K562 (cell line): ENCODE results near the gene RPL14. TPM values are rescaled to one million over a fixed set of nuclear protein-coding genes. Genes with fewer than 3 reads are reported as not detected.

Experiments used
- CEBPB ChIP-seq: fragments of 450-650 bp; IDR thresholded peaks from 2 replicates; pipeline ENCODE4 v1.6.1; 2016; ENCODE audit warnings: missing genetic modification characterization, missing compliant biosample characterization
- DIDO1 ChIP-seq: fragments of 450-650 bp; IDR thresholded peaks from 2 replicates; pipeline ENCODE4 v1.6.1; 2016; ENCODE audit warnings: low read depth, missing biosample characterization, missing genetic modification characterization
- ETV6 ChIP-seq, 3 experiments: fragments of 150-350 bp in 1 of 3; sonication (generic) in 1 of 3; formaldehyde crosslinking in 1 of 3; IDR thresholded peaks; 2 replicates each; pipeline versions ENCODE4 v1.6.1 to v1.8.0; 2014 to 2022; ENCODE audit warnings: borderline replicate concordance in 2 of 3, low read depth in 2 of 3, antibody characterized with exemption in 1 of 3, low read length in 1 of 3, mild to moderate bottlenecking in 1 of 3, missing genetic modification reagents in 1 of 3
- FOXJ3 ChIP-seq: sonication (generic); formaldehyde crosslinking; IDR thresholded peaks from 2 replicates; pipeline ENCODE4 v1.4.0; 2020; ENCODE audit warnings: mild to moderate bottlenecking, missing genetic modification reagents
- GATAD2B ChIP-seq: fragments of 450-650 bp; IDR thresholded peaks from 2 replicates; pipeline ENCODE4 v1.6.1; 2017; ENCODE audit warnings: mild to moderate bottlenecking, borderline replicate concordance
- HCFC1 ChIP-seq: IDR thresholded peaks from 2 replicates; pipeline ENCODE4 v1.6.1; 2012; ENCODE audit warnings: low read depth, low read length, improper control_type of control experiment
- KLF1 ChIP-seq: fragments of 450-650 bp; IDR thresholded peaks from 2 replicates; pipeline ENCODE4 v1.6.1; 2016; ENCODE audit warnings: missing genetic modification characterization, missing compliant biosample characterization
- NR2C1 ChIP-seq, 2 experiments: fragments of 450-650 bp; IDR thresholded peaks; 2 replicates each; pipeline ENCODE4 v1.6.1; 2017; ENCODE audit warnings: mild to moderate bottlenecking in 2 of 2, antibody characterized with exemption in 1 of 2, inconsistent platforms in 1 of 2, missing compliant biosample characterization in 1 of 2, missing genetic modification characterization in 1 of 2
- RBFOX2 ChIP-seq: fragments of 200-400 bp; formaldehyde crosslinking; IDR thresholded peaks from 2 replicates; pipeline ENCODE4 v1.6.1; 2017; ENCODE audit warnings: low read depth, mild to moderate bottlenecking, low read length, moderate library complexity
- ZFP30 ChIP-seq: fragments of 250-450 bp; sonication (Bioruptor Pico); IDR thresholded peaks from 2 replicates; pipeline ENCODE4 v1.8.0; 2022; ENCODE audit warnings: moderate library complexity, mild to moderate bottlenecking, inconsistent platforms, borderline replicate concordance
- ZFP36 ChIP-seq: fragments of 150-350 bp; IDR thresholded peaks from 2 replicates; pipeline ENCODE4 v1.6.1; 2018; ENCODE audit warnings: low read length, low read depth; ENCODE audit not compliant: partially characterized antibody
- ZNF12 ChIP-seq: sonication (generic); formaldehyde crosslinking; IDR thresholded peaks from 2 replicates; pipeline ENCODE4 v1.4.0; 2020; ENCODE audit warnings: mild to moderate bottlenecking, missing genetic modification reagents
- ZNF217 ChIP-seq: sonication (generic); formaldehyde crosslinking; IDR thresholded peaks from 2 replicates; pipeline ENCODE4 v1.8.0; 2022; ENCODE audit warnings: mild to moderate bottlenecking, missing genetic modification reagents
- ZNF311 ChIP-seq: fragments of 250-450 bp; sonication (Bioruptor Pico); IDR thresholded peaks from 2 replicates; pipeline ENCODE4 v1.4.0; 2020; ENCODE audit warnings: mild to moderate bottlenecking, moderate library complexity
- ZNF668 ChIP-seq: fragments of 250-450 bp; sonication (Bioruptor Pico); IDR thresholded peaks from 2 replicates; pipeline ENCODE4 v1.8.0; 2022; ENCODE audit warnings: mild to moderate bottlenecking, inconsistent platforms
- ZNF778 ChIP-seq: fragments of 450-650 bp; formaldehyde crosslinking; IDR thresholded peaks from 2 replicates; pipeline ENCODE4 v1.4.0; 2020; ENCODE audit warnings: mild to moderate bottlenecking, moderate library complexity
- polyA plus RNA-seq, 8 experiments: library from polyadenylated mRNA; depleted of rRNA in 4 of 8; stranded (reverse) in 5 of 8; unstranded in 3 of 8; fragments of >200 nt; fragmentation: Nextera tagmentation in 2 of 8; fragmentation: Illumina TruSeq in 1 of 8; extraction: Ambion mirVana in 2 of 8; extraction: Trizol in 1 of 8; gene quantifications; 2 replicates each; pipeline versions ENCODE4 v1.2.1 to v1.2.3, GENCODE V29; 2011 to 2014; ENCODE audit warnings: inconsistent platforms in 1 of 8, missing spikeins in 1 of 8
- total RNA-seq, 7 experiments: library from RNA; depleted of rRNA in 6 of 7; stranded (reverse); fragments of >200 nt in 6 of 7; fragmentation: Illumina TruSeq in 2 of 7; extraction: Trizol in 2 of 7; gene quantifications; 2 replicates each; pipeline versions ENCODE4 v1.2.1 to v1.2.3, GENCODE V29; 2011 to 2021; ENCODE audit warnings: low replicate concordance in 1 of 7
- TF ChIP-seq, protein P1 (sequence below): sonication (generic); formaldehyde crosslinking; IDR thresholded peaks from 2 replicates; pipeline ENCODE4 v1.8.0; 2022; ENCODE audit warnings: mild to moderate bottlenecking, missing genetic modification reagents
- TF ChIP-seq, protein P2 (sequence below): fragments of 450-650 bp; IDR thresholded peaks from 2 replicates; pipeline ENCODE4 v1.6.1; 2016; ENCODE audit warnings: low read depth, mild to moderate bottlenecking, moderate library complexity
- TF ChIP-seq, protein P3 (sequence below): fragments of 450-650 bp; IDR thresholded peaks from 2 replicates; pipeline ENCODE4 v1.6.1; 2018; ENCODE audit warnings: mild to moderate bottlenecking, low read depth; ENCODE audit not compliant: partially characterized antibody

The RPL14 gene
- total and polyA plus RNA-seq, 9 of the 15 experiments (the other 6 are each of a cell fraction or from before 2014, with no cell fraction given), result 851 to 4,649 (median 2,133) TPM

GRCh38 chr3:40456940-40457823, at the start of gene RPL14 (continued):
- TF ChIP-seq ZNF668 (CRISPR knock-in tag) (no peak), ETV6 (IDR thresholded peaks at IDR 0.05; ENCODE audit: borderline replicate concordance in 1 of 2, low read depth in 2 of 2, low read length in 1 of 2) (no peak), ETV6 (CRISPR knock-in tag; IDR thresholded peaks at IDR 0.05; ENCODE audit: borderline replicate concordance) (no peak; the same call in 1 of the 2 replicates), ZFP36 (no peak), ZNF311 (CRISPR knock-in tag) (no peak), DIDO1 (tag) (peak; percentile 53; the same call in 1 of the 2 replicates), FOXJ3 (CRISPR knock-in tag) (no peak), GATAD2B (0 out of 2 replicates have a peak, but pooled peaks have one; percentile 32), KLF1 (tag) (peak; percentile 56; the same call in 1 of the 2 replicates), ZFP30 (CRISPR knock-in tag) (no peak), RBFOX2 (peak; percentile 99), ZNF778 (CRISPR knock-in tag) (no peak), NR2C1 (IDR thresholded peaks at IDR 0.05) (no peak), NR2C1 (tag; IDR thresholded peaks at IDR 0.05) (no peak), CEBPB (tag) (no peak), ZNF12 (CRISPR knock-in tag) (peak; percentile 91), HCFC1 (peak; percentile 66), ZNF217 (CRISPR knock-in tag) (no peak)
- TF ChIP-seq, protein P1, sequence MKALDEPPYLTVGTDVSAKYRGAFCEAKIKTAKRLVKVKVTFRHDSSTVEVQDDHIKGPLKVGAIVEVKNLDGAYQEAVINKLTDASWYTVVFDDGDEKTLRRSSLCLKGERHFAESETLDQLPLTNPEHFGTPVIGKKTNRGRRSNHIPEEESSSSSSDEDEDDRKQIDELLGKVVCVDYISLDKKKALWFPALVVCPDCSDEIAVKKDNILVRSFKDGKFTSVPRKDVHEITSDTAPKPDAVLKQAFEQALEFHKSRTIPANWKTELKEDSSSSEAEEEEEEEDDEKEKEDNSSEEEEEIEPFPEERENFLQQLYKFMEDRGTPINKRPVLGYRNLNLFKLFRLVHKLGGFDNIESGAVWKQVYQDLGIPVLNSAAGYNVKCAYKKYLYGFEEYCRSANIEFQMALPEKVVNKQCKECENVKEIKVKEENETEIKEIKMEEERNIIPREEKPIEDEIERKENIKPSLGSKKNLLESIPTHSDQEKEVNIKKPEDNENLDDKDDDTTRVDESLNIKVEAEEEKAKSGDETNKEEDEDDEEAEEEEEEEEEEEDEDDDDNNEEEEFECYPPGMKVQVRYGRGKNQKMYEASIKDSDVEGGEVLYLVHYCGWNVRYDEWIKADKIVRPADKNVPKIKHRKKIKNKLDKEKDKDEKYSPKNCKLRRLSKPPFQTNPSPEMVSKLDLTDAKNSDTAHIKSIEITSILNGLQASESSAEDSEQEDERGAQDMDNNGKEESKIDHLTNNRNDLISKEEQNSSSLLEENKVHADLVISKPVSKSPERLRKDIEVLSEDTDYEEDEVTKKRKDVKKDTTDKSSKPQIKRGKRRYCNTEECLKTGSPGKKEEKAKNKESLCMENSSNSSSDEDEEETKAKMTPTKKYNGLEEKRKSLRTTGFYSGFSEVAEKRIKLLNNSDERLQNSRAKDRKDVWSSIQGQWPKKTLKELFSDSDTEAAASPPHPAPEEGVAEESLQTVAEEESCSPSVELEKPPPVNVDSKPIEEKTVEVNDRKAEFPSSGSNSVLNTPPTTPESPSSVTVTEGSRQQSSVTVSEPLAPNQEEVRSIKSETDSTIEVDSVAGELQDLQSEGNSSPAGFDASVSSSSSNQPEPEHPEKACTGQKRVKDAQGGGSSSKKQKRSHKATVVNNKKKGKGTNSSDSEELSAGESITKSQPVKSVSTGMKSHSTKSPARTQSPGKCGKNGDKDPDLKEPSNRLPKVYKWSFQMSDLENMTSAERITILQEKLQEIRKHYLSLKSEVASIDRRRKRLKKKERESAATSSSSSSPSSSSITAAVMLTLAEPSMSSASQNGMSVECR (CRISPR knock-in tag), result peak; percentile 88
- TF ChIP-seq, protein P2, sequence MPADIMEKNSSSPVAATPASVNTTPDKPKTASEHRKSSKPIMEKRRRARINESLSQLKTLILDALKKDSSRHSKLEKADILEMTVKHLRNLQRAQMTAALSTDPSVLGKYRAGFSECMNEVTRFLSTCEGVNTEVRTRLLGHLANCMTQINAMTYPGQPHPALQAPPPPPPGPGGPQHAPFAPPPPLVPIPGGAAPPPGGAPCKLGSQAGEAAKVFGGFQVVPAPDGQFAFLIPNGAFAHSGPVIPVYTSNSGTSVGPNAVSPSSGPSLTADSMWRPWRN, result no peak
- TF ChIP-seq, protein P3, sequence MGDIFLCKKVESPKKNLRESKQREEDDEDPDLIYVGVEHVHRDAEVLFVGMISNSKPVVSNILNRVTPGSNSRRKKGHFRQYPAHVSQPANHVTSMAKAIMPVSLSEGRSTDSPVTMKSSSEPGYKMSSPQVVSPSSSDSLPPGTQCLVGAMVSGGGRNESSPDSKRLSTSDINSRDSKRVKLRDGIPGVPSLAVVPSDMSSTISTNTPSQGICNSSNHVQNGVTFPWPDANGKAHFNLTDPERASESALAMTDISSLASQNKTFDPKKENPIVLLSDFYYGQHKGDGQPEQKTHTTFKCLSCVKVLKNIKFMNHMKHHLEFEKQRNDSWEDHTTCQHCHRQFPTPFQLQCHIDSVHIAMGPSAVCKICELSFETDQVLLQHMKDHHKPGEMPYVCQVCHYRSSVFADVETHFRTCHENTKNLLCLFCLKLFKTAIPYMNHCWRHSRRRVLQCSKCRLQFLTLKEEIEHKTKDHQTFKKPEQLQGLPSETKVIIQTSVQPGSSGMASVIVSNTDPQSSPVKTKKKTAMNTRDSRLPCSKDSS, result no peak
